Hindlimb muscle (tissue), 1 donor: ENCODE results near the gene CDH4. TPM values are rescaled to one million over a fixed set of nuclear protein-coding genes. Genes with fewer than 3 reads are reported as not detected.
A peak's percentile ranks its signal among the peaks of the same experiment; 100 is the strongest.
"Not testable (repeated sequence)": the region's sequence is repeated elsewhere in the genome, so short reads cannot be mapped to it uniquely, and the experiment has no call there.

Experiments used
- DNase-seq: peaks from one replicate; pipeline ENCODE4 v3.0.0-alpha.2; 2013
- polyA plus RNA-seq: library from polyadenylated mRNA; unstranded; fragments of 120-200 nt; gene quantifications from one replicate; pipeline ENCODE4 v1.2.1, GENCODE V29; 2013; ENCODE audit not compliant: insufficient read length

CDH4 gene
- polyA plus RNA-seq, 1 donor = 1.0 TPM

GRCh38 chr20:61850926-61851900 is 599.2 kb downstream of the CDH4 start:
- no peak for DNase-seq

GRCh38 chr20:61852268-61853072 is 600.4 kb downstream of the CDH4 start:
- DNase-seq = no peak

- no peak for DNase-seq
Measured at GRCh38 chr20:61853073-61854005, 601.3 kb downstream of the CDH4 start.

- not testable (repeated sequence) for DNase-seq
Measured at GRCh38 chr20:61854538-61854937, 602.5 kb downstream of the CDH4 start.

- DNase-seq = peak; percentile 31
Measured at GRCh38 chr20:61855286-61855685, 603.2 kb downstream of the CDH4 start.

- DNase-seq = no peak
Measured at GRCh38 chr20:61856626-61857413, 604.8 kb downstream of the CDH4 start.

GRCh38 chr20:61857414-61857775 is 605.3 kb downstream of the CDH4 start:
- DNase-seq = no peak

- DNase-seq = no peak
Measured at GRCh38 chr20:61857884-61858283, 605.8 kb downstream of the CDH4 start.

GRCh38 chr20:61859767-61860166 is 607.7 kb downstream of the CDH4 start:
- DNase-seq = no peak

- DNase-seq = no peak
Measured at GRCh38 chr20:61860260-61860987, 608.4 kb downstream of the CDH4 start.

GRCh38 chr20:61861054-61861841 is 609.2 kb downstream of the CDH4 start:
- no peak for DNase-seq

GRCh38 chr20:61861858-61862257 is 609.8 kb downstream of the CDH4 start:
- DNase-seq = no peak

GRCh38 chr20:61862881-61863280 is 610.8 kb downstream of the CDH4 start:
- no peak for DNase-seq

GRCh38 chr20:61864481-61864880 is 612.4 kb downstream of the CDH4 start:
- DNase-seq = no peak

GRCh38 chr20:61865353-61865752 is 613.3 kb downstream of the CDH4 start:
- no peak for DNase-seq

GRCh38 chr20:61866165-61866564 is 614.1 kb downstream of the CDH4 start:
- no peak for DNase-seq

- DNase-seq = no peak
Measured at GRCh38 chr20:61868006-61868405, 615.9 kb downstream of the CDH4 start.

- no peak for DNase-seq
Measured at GRCh38 chr20:61868466-61869090, 616.5 kb downstream of the CDH4 start.

- no peak for DNase-seq
Measured at GRCh38 chr20:61869750-61870507, 617.9 kb downstream of the CDH4 start.
